Pancreas (tissue), 10 donors: ENCODE measurements around the gene FHOD3. TPM values are rescaled to one million over a fixed set of nuclear protein-coding genes. Genes with fewer than 3 reads are reported as not detected.

Experiments used
- ATAC-seq, 4 donors: fragments of 200-7000 bp; cut with Tn5 transposase; one replicate each; pipeline versions ENCODE4 v1.8.0 to v1.9.1; 2020; ENCODE audit warnings: mild to moderate bottlenecking in 4 of 4, moderate library complexity in 4 of 4
- DNase-seq, 6 donors: peaks; one replicate each; pipeline ENCODE4 v3.0.0-alpha.2; 2020
- FAIRE-seq: peaks from 2 replicates; lab custom pipeline; 2012; peaks lifted over from hg19 to GRCh38; lab: Jason Lieb, UNC
- H3K27ac ChIP-seq, 4 donors: fragments of 200-600 bp; sonication (generic); 1 replicate in 3 of 4; 2 replicates in 1 of 4; pipeline versions ENCODE4 v1.5.0 to v1.8.0; 2020
- H3K27me3 ChIP-seq, 4 donors: fragments of 200-600 bp; one replicate each; pipeline ENCODE4 v1.8.0; 2021
- H3K36me3 ChIP-seq, 3 donors: fragments of 200-600 bp; sonication (generic) in 1 of 3; one replicate each; pipeline versions ENCODE4 v1.5.0 to v1.8.0; 2020 to 2021
- H3K4me1 ChIP-seq, 3 donors: fragments of 200-600 bp; one replicate each; pipeline ENCODE4 v1.8.0; 2021
- H3K4me3 ChIP-seq, 4 donors: fragments of 200-600 bp; sonication (generic) in 2 of 4; one replicate each; pipeline versions ENCODE4 v1.5.0 to v1.8.0; 2020 to 2021
- H3K9me3 ChIP-seq, 4 donors: fragments of 200-600 bp; one replicate each; pipeline ENCODE4 v1.8.0; 2021
- CTCF ChIP-seq, 4 donors: fragments of 200-600 bp; sonication (generic) in 3 of 4; IDR thresholded peaks; one replicate each; pipeline versions ENCODE4 v1.5.0 to v1.8.0; 2021; ENCODE audit warnings: antibody characterized with exemption in 4 of 4
- WGBS, 2 donors: extraction: QIAGEN DNeasy Blood & Tissue Kit; methylation state at CpG; one replicate each; pipeline ENCODE4 v1.1.7; 2013; 5-methylcytosine and 5-hydroxymethylcytosine counted together
- intact Hi-C, 3 donors: fragments of 100-400 bp; cut with DNase I; formaldehyde crosslinking; loops; one replicate each; pipeline versions ENCODE4 v1.11.1 to v1.14.2; 2022
- polyA plus RNA-seq, 2 donors: library from polyadenylated mRNA; stranded (reverse); fragments of 200-250 nt; gene quantifications; one replicate each; pipeline ENCODE4 v1.2.3, GENCODE V29; 2013
- total RNA-seq, 6 donors: library from RNA; stranded (reverse); fragmentation: NEBNext Ultra II Directional in 4 of 6; extraction: Animal tissue kit (Norgen Biotek cat#: 25700) in 4 of 6; gene quantifications; one replicate each; pipeline versions ENCODE4 v1.2.1 to v1.2.4, GENCODE V29; 2021 to 2023
- donor health status: healthy with polysubstance abuse.
- donor health status: DM: no; HTN: no; CAD: no; lungs with moderate emphysema.
- donor health status: DM: no; HTN: no; CAD: no.
- donor health status: control.
- donor health status: control.
- donor health status: Bipolar disorder and iron deficiency.
- donor health status: DM: yes; HTN: yes; CAD: no.
- donor health status: DM: no; HTN: no; CAD: no.
- donor health status: DM: no; HTN: no; CAD: no.
- donor health status: DM: yes; HTN: yes; CAD: no.

Gene FHOD3
- total and polyA plus RNA-seq, 8 donors = 0.25 to 4.3 (median 1.2) TPM

- DNase-seq (no peak), FAIRE-seq (no peak), ATAC-seq (no peak)
- WGBS, 2 donors = 73 to 79% methylated on average over 3 of the region's 3 CpGs
- no peaks in the 10 kb centered on the region for H3K36me3 ChIP-seq
- H3K27ac ChIP-seq = no peak overlapping the region
- intact Hi-C loops = no loop called here
- no peak overlapping the region for H3K4me3 ChIP-seq
- no peaks in the 10 kb centered on the region for H3K9me3 ChIP-seq
- no peaks in the 10 kb centered on the region for H3K4me1 ChIP-seq
- TF ChIP-seq CTCF (IDR thresholded peaks at IDR 0.05) = no peak
- no peaks in the 10 kb centered on the region for H3K27me3 ChIP-seq
Observed at GRCh38 chr18:36650266-36650665, 352.8 kb downstream of the FHOD3 start.

GRCh38 chr18:36650906-36651305 is 353.4 kb downstream of the FHOD3 start:
- DNase-seq (no peak), FAIRE-seq (no peak)
- no peak overlapping the region for H3K4me3 ChIP-seq

GRCh38 chr18:36652503-36652902 is 355.0 kb downstream of the FHOD3 start:
- no peaks in the 10 kb centered on the region for H3K27me3 ChIP-seq
- DNase-seq (no peak), ATAC-seq (no peak), FAIRE-seq (no peak)
- TF ChIP-seq CTCF (IDR thresholded peaks at IDR 0.05) = no peak
- no peak overlapping the region for H3K27ac ChIP-seq
- intact Hi-C loops = no loop called here
- WGBS, 2 donors = 87 to 90% methylated on average over 9 to 10 of the region's 10 CpGs
- H3K9me3 ChIP-seq = no peaks in the 10 kb centered on the region
- H3K4me3 ChIP-seq = no peak overlapping the region
- no peaks in the 10 kb centered on the region for H3K4me1 ChIP-seq
- H3K36me3 ChIP-seq = no peaks in the 10 kb centered on the region

More at GRCh38 chr18:36650906-36651305, 353.4 kb downstream of the FHOD3 start:
- TF ChIP-seq CTCF (IDR thresholded peaks at IDR 0.05) = no peak
- Histone ChIP-seq H3K4me1 (no peaks in the 10 kb centered on the region), H3K27me3 (no peaks in the 10 kb centered on the region), H3K9me3 (no peaks in the 10 kb centered on the region), H3K36me3 (no peaks in the 10 kb centered on the region), H3K27ac (no peak overlapping the region)
- no peak for ATAC-seq
- WGBS, 2 donors = 59 to 71% methylated on average over 6 of the region's 6 CpGs
- intact Hi-C loops = no loop called here

- no peaks in the 10 kb centered on the region for H3K36me3 ChIP-seq
- ATAC-seq (no peak), DNase-seq (no peak), FAIRE-seq (no peak)
- TF ChIP-seq CTCF (IDR thresholded peaks at IDR 0.05) = no peak
- no peaks in the 10 kb centered on the region for H3K9me3 ChIP-seq
- WGBS, 2 donors = 71 to 73% methylated on average over 8 of the region's 8 CpGs
- H3K27me3 ChIP-seq = peaks cover 0 to 4% (median 0%) of the 10 kb centered on the region in 4 donors
- no peak overlapping the region for H3K27ac ChIP-seq
- intact Hi-C loops = no loop called here
- no peak overlapping the region for H3K4me3 ChIP-seq
- H3K4me1 ChIP-seq = no peaks in the 10 kb centered on the region
Observed at GRCh38 chr18:36653141-36653869, 355.8 kb downstream of the FHOD3 start.

- H3K36me3 ChIP-seq = no peaks in the 10 kb centered on the region
- H3K9me3 ChIP-seq = no peaks in the 10 kb centered on the region
- TF ChIP-seq CTCF (IDR thresholded peaks at IDR 0.05) = no peak
- no peak overlapping the region for H3K27ac ChIP-seq
- no peak overlapping the region for H3K4me3 ChIP-seq
- FAIRE-seq (no peak), ATAC-seq (no peak), DNase-seq (no peak)
- H3K4me1 ChIP-seq = no peaks in the 10 kb centered on the region
- intact Hi-C loops = no loop called here
- WGBS, 2 donors = 91 to 98% methylated on average over 6 of the region's 6 CpGs
- H3K27me3 ChIP-seq = peaks cover 0 to 4% (median 0%) of the 10 kb centered on the region in 4 donors
Observed at GRCh38 chr18:36653870-36654269, 356.4 kb downstream of the FHOD3 start.
